GM18498 (cell line): Measurements from ENCODE around the gene PRG3.
"Not testable (repeated sequence)": the region's sequence is repeated elsewhere in the genome, so short reads cannot be mapped to it uniquely, and the experiment has no call there.

Experiments
- ATAC-seq: cut with Tn5 transposase; IDR thresholded peaks from one replicate; pipeline ENCODE4 v1.9.1; 2021; ENCODE audit warnings: mild to moderate bottlenecking, moderate library complexity; ENCODE audit not compliant: unreplicated experiment

The PRG3 gene

GRCh38 chr11:57409321-57410100 lies 28.6 kb upstream of the PRG3 start:
- no peak for ATAC-seq

- no peak for ATAC-seq
These were observed 27.8 kb upstream of the PRG3 start for GRCh38 chr11:57408771-57409170.

- ATAC-seq = no peak
These were observed 27.1 kb upstream of the PRG3 start for GRCh38 chr11:57407941-57408475.

- ATAC-seq = no peak
These were observed 26.3 kb upstream of the PRG3 start for GRCh38 chr11:57407010-57407920.

- ATAC-seq = peak; percentile 81
These were observed 25.5 kb upstream of the PRG3 start for GRCh38 chr11:57406337-57406904.

- ATAC-seq = no peak
These were observed 24.4 kb upstream of the PRG3 start for GRCh38 chr11:57405271-57405860.

GRCh38 chr11:57403802-57404147 lies 22.8 kb upstream of the PRG3 start:
- no peak for ATAC-seq

GRCh38 chr11:57403003-57403801 lies 22.3 kb upstream of the PRG3 start:
- ATAC-seq = not testable (repeated sequence)

- ATAC-seq = no peak
These were observed 21.4 kb upstream of the PRG3 start for GRCh38 chr11:57402188-57403002.

GRCh38 chr11:57399972-57400578 lies 19.1 kb upstream of the PRG3 start:
- ATAC-seq = no peak

- ATAC-seq = no peak
These were observed 18.3 kb upstream of the PRG3 start for GRCh38 chr11:57399221-57399620.

- no peak for ATAC-seq
These were observed 16.5 kb upstream of the PRG3 start for GRCh38 chr11:57397394-57397990.

GRCh38 chr11:57396744-57397143 lies 15.8 kb upstream of the PRG3 start:
- ATAC-seq = no peak

GRCh38 chr11:57395905-57396623 lies 15.1 kb upstream of the PRG3 start:
- no peak for ATAC-seq

GRCh38 chr11:57394203-57394965 lies 13.4 kb upstream of the PRG3 start:
- no peak for ATAC-seq

- no peak for ATAC-seq
These were observed 11.8 kb upstream of the PRG3 start for GRCh38 chr11:57392763-57393105.

GRCh38 chr11:57392066-57392762 lies 11.3 kb upstream of the PRG3 start:
- ATAC-seq = no peak
